Activated T-cell treated with anti-CD3 and anti-CD28 coated beads for 4 hours (primary cell): ENCODE results near the gene PRM3.
A peak's percentile ranks its signal among the peaks of the same experiment; 100 is the strongest.

ENCODE experiments used
- DNase-seq: peaks from one replicate; pipeline ENCODE4 v3.0.0-alpha.2; 2020

The PRM3 gene

GRCh38 chr16:11242658-11243057 is 30.8 kb downstream of the PRM3 start:
- DNase-seq, result no peak

DNA sequence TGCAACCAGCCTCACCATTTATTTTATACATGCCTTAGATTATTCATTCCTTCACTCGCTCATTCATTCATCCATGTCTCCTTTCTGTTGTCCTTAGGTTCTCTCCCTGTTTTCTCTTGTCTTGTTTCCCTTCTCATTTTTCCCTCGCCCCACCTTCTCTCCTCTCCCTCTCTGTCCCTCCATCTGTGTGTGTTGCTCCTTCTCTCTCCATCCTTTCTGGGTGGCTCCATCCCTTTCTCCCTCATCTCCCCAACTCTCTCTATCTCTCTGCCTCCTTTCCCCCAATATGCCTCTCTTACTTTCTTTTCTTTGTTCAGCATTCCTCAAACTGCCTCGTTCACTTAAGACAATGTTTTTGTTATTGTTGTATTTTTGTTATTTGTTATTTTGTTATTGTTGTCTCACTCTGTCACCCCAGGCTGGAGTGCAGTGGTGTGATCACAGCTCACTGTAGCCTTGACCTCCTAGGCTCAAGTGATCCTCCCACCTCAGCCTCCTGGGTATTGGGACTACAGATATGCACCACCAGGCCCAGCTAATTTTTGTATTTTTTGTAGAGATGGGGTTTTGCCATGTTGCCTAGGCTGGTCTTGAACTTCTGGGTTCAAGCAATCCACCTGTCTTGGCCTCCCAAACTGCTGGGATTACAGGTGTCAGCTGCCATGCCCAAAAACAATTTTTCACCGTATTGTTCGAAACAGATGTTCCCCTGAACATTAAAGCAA is 31.8 kb downstream of the PRM3 start:
- no peak for DNase-seq

DNA sequence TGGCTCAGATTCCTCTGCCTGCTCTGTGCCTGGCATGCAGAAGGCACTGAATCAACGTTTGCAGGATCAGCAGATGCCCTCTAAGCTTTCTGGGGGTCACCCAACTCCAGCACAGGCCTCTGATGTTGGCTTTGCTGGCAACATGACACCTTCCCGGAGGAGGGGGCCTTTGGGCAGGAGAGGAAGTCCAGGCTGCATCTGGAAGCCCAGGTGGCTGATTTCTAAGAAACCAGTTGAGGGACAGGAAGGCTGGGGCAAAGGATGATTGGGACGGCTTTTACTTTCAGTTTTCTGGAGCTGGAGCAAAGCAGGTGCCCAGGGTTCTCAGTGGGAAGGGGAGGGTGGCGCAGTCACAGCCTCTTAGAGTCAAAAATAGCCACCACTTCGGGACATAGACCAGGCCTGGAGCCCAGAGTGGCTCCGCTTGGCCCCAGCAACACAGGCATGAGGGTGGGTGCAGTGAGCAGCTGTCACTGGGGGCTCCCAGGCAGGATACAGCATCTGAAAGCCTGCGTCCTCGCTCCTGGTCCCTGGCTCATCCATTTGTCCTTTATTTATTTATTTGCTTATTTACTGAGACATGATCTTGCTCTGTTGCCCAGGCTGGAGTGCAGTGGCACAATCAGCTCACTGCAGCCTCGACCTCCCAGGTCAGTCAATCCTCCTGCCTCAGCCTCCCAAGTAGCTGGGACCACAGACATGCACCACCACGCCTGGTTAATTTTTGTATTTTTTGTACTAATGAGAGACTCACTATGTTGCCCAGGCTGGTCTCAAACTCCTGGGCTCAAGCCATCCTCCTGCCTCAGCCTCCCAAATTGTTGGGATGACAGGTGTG is 32.6 kb downstream of the PRM3 start:
- DNase-seq, result no peak

- no peak for DNase-seq
Observed at GRCh38 chr16:11239644-11240632, 33.5 kb downstream of the PRM3 start.

GRCh38 chr16:11238272-11239202 is 34.9 kb downstream of the PRM3 start:
- DNase-seq, result no peak

GRCh38 chr16:11236461-11237254 is 36.8 kb downstream of the PRM3 start:
- DNase-seq, result no peak

GRCh38 chr16:11235703-11235991 is 37.8 kb downstream of the PRM3 start:
- DNase-seq, result no peak

DNA sequence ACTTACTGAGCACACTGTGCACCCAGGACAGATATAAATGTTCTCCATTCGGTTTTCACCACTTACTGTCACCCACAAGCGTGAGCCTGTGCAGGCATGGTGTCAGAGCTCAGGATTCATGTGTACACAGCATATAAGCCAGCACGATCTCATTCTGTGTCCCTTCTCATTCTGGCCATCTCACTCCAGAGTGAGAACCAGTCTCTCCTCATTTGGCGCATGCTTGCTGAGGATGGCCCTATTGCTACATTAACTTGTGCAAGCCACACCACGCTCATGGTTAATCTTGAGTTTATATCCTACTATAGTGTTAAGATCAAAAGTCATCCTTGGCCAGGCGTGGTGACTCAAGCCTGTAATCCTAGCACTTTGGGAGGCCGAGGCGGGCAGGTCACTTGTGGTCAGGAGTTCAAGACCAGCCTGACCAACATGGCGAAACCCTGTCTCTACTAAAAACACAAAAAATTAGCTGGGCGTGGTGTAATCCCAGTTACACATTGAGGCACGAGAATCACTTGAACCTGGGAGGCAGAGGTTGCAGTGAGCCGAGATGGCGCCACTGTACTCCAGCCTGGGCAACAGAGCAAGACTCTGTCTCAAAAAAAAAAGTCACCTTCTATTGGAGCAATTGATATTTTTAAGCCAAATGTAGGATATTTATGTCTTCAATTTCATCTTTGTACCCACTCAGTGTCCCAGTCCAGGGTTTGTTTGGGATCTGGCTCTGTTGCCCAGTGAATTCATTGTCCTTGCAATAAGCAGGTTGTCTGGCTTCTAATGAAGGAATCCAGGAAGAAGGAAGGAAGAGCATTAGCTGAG is 38.3 kb downstream of the PRM3 start:
- DNase-seq, result no peak

DNA sequence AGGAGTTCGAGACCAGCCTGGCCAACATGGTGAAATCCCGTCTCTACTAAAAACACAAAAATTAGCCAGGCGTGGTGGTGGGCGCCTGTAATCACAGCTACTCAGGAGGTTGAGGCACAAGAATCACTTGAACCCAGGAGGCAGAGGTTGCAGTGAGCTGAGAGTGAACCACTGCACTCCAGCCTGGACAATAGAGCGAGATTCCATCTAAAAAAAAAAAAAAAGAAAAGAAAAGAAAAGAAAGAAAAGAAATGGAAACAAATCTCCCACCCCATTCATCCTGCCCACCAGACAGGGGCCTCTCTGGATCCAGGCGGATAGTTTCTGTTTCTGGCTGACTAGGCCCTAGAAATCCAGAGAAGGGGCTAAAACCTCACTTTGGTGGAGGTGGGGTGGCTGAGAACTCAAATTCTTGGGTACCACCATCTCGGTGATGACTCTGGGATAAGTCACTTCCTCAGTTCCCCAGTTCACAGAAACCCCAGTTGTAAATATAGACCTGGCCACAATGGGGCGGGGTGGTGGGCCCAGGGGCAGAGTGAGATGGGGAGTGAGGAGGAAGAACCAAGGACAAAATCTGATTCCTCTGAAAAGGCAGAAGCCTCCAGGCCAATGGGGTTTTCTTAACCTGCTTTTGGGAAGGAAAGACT is 39.6 kb downstream of the PRM3 start:
- DNase-seq, result peak; percentile 66

DNA sequence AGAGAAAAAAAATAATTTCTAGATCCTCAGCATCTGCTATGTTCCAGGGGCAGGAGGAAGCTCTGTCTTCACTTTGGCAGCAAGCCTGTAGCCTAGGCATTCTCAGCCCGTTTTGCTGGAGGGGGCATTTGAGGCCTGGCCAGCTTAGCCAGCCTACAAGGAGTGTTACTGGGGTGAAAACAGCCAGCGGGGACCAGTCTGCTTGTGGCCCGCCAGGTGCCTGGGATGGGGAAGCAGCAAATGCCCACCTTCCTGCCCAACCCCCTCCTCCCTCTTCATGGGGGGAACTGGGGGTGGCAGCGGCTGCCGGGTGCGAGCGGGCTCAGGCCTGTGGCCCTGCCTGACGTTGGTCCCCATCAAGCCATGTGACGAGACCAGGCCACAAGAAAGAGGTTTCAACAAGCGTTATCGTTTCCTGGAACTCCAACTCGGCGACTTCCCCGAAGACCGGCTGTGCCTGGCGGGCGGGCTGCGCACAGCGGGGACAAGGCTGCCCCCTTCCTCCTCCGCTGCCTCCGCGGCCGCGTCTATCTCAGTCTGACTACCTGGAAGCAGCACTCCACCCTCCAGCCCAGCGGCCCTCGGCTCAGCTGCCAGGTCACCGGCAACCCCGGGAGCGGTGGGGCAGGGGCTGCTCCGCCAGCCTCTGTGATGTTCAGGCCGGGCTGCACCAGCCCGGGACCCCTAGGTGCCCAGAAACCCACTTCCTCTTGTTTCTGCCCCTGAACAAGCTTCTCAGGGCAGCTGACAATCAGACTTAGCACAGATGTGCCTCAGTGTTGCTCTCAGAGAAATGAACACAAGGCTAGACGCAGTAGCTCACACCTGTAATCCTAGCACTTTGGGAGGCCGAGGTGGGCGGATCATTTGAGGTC is 40.3 kb downstream of the PRM3 start:
- peak; percentile 85 for DNase-seq

DNA sequence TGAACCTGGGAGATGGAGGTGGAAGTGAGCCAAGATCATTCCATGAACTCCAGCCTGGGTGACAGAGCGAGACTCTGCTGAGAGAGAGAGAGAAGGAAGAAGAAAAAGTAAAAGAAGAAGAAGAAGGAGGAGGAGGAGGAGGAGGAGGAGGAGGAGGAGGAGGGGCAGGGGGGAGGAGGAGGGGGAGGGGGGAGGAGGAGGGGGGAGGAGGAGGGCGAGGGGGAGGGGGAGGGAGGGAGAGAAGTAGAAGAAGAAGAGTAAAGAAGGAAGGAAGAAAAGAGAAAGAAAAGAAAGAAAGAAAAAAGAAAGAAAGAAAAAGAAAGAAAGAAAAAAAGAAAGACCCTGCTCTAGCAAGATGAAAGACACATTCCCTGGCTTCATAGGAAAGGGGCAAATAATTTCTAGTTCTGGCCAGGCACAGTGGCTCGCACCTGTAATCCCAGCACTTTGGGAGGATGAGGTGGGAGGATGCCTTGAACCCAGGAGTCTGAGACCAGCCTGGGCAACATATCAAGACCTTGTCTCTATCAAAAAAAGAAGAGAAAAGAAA is 41.1 kb downstream of the PRM3 start:
- no peak for DNase-seq

- DNase-seq, result no peak
Observed at GRCh38 chr16:11231367-11231970, 42.0 kb downstream of the PRM3 start.

DNA sequence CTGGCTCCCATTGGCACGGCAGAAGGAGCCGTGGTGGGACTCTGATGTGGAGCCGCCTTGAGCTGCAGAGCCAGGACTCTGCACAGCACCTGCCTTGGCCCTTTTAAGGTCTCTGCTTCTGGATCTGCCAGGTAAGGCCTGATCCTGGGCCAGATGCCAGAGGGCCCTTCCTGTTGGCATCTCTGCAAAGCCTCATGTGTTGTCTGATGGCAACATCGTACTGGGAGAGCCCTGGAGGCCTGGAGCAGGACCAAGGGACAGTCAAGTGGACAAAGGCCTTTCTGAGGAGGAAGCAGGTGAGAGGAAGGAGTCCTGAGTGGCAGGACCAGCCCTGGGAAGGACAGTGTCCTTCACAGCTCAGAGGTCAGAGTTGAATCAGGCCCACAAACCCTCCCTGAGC is 43.5 kb downstream of the PRM3 start:
- DNase-seq, result no peak

GRCh38 chr16:11229432-11229831 is 44.0 kb downstream of the PRM3 start:
- no peak for DNase-seq

DNA sequence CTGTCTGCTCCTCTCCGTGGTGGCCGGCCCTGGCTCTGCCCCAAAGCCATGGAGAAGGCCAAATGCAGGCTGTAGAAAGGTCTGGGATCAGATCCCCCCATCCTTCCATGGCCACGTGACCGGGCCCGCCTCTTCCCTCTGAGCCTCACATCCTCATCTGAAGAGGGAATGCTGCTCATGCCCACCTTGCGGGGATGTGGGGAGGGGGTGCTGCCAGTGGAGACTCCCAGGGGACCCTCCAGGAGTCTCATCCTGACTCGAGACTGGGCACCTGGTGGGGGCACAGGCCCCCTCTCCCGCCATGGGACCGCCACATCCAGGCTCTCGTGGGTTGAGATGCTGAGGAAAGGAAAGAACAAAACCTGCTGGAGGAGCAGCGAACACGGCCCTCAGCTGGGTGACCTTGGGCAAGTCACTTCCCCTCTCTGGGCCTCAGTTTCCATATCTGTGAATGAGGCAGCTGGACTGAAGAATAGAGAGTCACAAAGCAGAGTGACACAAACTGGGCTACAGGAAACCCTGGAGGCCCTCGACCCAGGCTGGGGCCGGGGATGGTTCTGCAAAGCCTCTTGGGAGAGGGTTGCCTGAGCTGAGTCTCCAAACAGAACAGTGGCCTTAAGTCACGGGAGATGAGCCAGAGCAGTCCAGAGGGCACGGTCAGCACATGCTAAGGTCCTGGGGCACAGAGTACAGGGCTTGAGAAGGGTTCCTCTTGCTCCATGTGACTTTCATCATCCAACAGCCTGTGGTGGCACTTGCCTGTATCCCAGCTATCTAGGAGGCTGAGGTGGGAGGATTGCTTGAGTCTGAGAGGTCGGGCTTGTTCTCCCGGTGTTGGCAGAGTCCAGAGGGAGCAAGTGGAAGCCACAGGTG is 47.5 kb downstream of the PRM3 start:
- DNase-seq, result no peak

- DNase-seq, result peak; percentile 74
Observed at GRCh38 chr16:11224894-11225676, 48.3 kb downstream of the PRM3 start.
